ENCODE measurements around the gene ATOSB.

DNA sequence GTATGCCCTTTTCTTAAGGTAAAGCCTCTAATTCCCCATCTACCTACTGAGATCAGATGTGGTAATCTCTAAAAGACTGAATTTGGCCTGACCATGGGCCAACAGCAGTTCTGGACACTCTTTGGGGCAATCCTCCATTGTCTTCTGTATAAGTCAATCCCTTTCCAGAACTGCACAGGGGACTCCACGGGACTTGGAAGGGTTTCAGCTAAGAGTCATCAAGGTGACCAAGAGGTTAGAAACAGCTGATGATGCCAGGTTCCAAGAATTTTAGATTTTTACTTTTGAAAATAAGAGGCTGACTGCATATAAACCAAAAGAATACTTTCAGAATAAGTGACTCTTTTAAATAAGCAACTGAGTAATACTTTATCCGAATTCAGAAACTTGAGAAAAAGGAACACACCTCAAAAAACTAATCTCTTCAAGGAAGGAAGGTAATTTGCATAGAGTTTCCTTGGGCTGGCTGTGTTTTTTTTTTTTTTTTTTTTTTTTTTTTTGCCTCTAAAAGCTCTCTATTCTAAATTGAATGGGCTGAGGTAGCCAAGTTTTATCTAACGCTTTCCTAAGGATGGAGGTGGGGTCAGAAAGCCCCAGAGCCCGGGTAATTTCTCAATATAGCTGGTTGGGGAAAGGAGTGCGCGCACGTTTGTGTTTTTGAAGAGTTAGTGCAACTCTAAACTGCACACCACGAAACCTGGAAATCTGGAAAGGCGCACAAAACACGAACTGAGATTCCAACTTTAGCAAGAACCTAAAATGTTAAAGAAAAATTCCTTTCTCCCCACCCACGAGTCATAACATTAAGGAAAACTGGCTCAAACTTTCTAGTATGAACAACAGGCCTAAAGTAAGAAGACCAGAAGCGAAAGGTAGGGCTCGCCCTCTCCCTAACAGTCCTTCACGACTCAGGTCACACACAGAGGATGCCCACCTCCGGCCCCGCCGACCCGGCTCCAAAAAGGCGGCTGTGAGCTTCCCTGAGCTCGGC, 44.5 kb downstream of the ATOSB start:
- TF ChIP-seq SP1 (IDR thresholded peaks at IDR 0.05; ENCODE audit: low read depth, low read length) = no peak
- TF ChIP-seq JUN (IDR thresholded peaks at IDR 0.05; ENCODE audit: low read depth, low read length) = no peak
- no peak for TF ChIP-seq CREB1 (IDR thresholded peaks at IDR 0.05)

All from H1 (cell line).